K562 (cell line): ENCODE data around the gene FITM1. TPM values are rescaled to one million over a fixed set of nuclear protein-coding genes. Genes with fewer than 3 reads are reported as not detected.

Experiments
- AFF4 ChIP-seq: sonication (generic); formaldehyde crosslinking; IDR thresholded peaks from 2 replicates; pipeline ENCODE4 v1.8.0; 2023; ENCODE audit warnings: mild to moderate bottlenecking, missing genetic modification reagents
- ATF7 ChIP-seq: fragments of 450-650 bp; IDR thresholded peaks from 2 replicates; pipeline ENCODE4 v1.7.1; 2014; ENCODE audit warnings: mild to moderate bottlenecking, moderate library complexity
- COPS2 ChIP-seq: fragments of 450-650 bp; conservative IDR thresholded peaks from 2 replicates; pipeline ENCODE4 v1.6.1; 2016; ENCODE audit warnings: mild to moderate bottlenecking, moderate library complexity
- CREM ChIP-seq: IDR thresholded peaks from 2 replicates; pipeline ENCODE4 v1.6.1; 2014; ENCODE audit warnings: antibody characterized with exemption, low read depth
- EGR1 ChIP-seq: fragments of 450-650 bp; conservative IDR thresholded peaks from 2 replicates; pipeline ENCODE4 v1.6.1; 2017; ENCODE audit warnings: mild to moderate bottlenecking
- ERF ChIP-seq: fragments of 450-650 bp; formaldehyde crosslinking; IDR thresholded peaks from 2 replicates; pipeline ENCODE4 v1.4.0; 2020; ENCODE audit warnings: mild to moderate bottlenecking, mixed read lengths
- FOS ChIP-seq: IDR thresholded peaks from 3 replicates; pipeline ENCODE4 v1.6.1; 2011; ENCODE audit not compliant: insufficient read length; ENCODE audit errors: extremely low read depth
- GABPB2 ChIP-seq: fragments of 250-450 bp; sonication (Bioruptor Pico); conservative IDR thresholded peaks from 2 replicates; pipeline ENCODE4 v1.5.1; 2021; ENCODE audit warnings: mild to moderate bottlenecking
- RAD51 ChIP-seq: fragments of 450-650 bp; IDR thresholded peaks from 2 replicates; pipeline ENCODE4 v1.7.1; 2016; ENCODE audit warnings: low read depth, mild to moderate bottlenecking, borderline replicate concordance
- SMAD4 ChIP-seq: fragments of 250-450 bp; sonication (Bioruptor Pico); conservative IDR thresholded peaks from 2 replicates; pipeline ENCODE4 v1.8.0; 2021; ENCODE audit warnings: inconsistent platforms, mild to moderate bottlenecking, moderate library complexity
- SP1 ChIP-seq: sonication (generic); formaldehyde crosslinking; IDR thresholded peaks from 2 replicates; pipeline ENCODE4 v1.8.1; 2022; ENCODE audit warnings: mild to moderate bottlenecking, missing genetic modification reagents
- SRF ChIP-seq, 2 experiments: fragments of 250-450, 450-650 bp in 1 of 2; sonication (Bioruptor Pico) in 1 of 2; sonication (generic) in 1 of 2; formaldehyde crosslinking; IDR thresholded peaks; 2 replicates each; pipeline versions ENCODE4 v1.5.0 to v1.5.1; 2020 to 2022; ENCODE audit warnings: mild to moderate bottlenecking in 1 of 2, missing genetic modification reagents in 1 of 2
- TCF15 ChIP-seq: fragments of 250-450 bp; sonication (Bioruptor Pico); IDR thresholded peaks from 2 replicates; pipeline ENCODE4 v1.8.0; 2022; ENCODE audit warnings: moderate library complexity, mild to moderate bottlenecking, inconsistent platforms
- ZFX ChIP-seq: sonication (generic); formaldehyde crosslinking; IDR thresholded peaks from 2 replicates; pipeline ENCODE4 v1.8.0; 2022; ENCODE audit warnings: mild to moderate bottlenecking, missing genetic modification reagents, moderate library complexity
- ZNF639 ChIP-seq, 2 experiments: fragments of 200-800 bp in 1 of 2; sonication (Bioruptor generic) in 1 of 2; sonication (generic) in 1 of 2; formaldehyde crosslinking in 1 of 2; IDR thresholded peaks in 1 of 2; conservative IDR thresholded peaks in 1 of 2; 2 replicates each; pipeline versions ENCODE4 v1.5.0 to v1.6.1; 2016 to 2020; ENCODE audit warnings: missing compliant biosample characterization in 1 of 2, missing genetic modification characterization in 1 of 2, missing genetic modification reagents in 1 of 2
- ZNF764 ChIP-seq: fragments of 250-450 bp; sonication (Bioruptor Pico); IDR thresholded peaks from 2 replicates; pipeline ENCODE4 v1.4.0; 2020; ENCODE audit warnings: low read depth, mild to moderate bottlenecking, moderate library complexity
- polyA plus RNA-seq, 8 experiments: library from polyadenylated mRNA; depleted of rRNA in 4 of 8; stranded (reverse) in 5 of 8; unstranded in 3 of 8; fragments of >200 nt; fragmentation: Nextera tagmentation in 2 of 8; fragmentation: Illumina TruSeq in 1 of 8; extraction: Ambion mirVana in 2 of 8; extraction: Trizol in 1 of 8; gene quantifications; 2 replicates each; pipeline versions ENCODE4 v1.2.1 to v1.2.3, GENCODE V29; 2011 to 2014; ENCODE audit warnings: inconsistent platforms in 1 of 8, missing spikeins in 1 of 8
- total RNA-seq, 7 experiments: library from RNA; depleted of rRNA in 6 of 7; stranded (reverse); fragments of >200 nt in 6 of 7; fragmentation: Illumina TruSeq in 2 of 7; extraction: Trizol in 2 of 7; gene quantifications; 2 replicates each; pipeline versions ENCODE4 v1.2.1 to v1.2.3, GENCODE V29; 2011 to 2021; ENCODE audit warnings: low replicate concordance in 1 of 7

FITM1 gene
- total and polyA plus RNA-seq, 9 of the 15 experiments (the other 6 are each of a cell fraction or from before 2014, with no cell fraction given) = 0.09 to 0.20 TPM; not detected in 7

- TF ChIP-seq TCF15 = no peak
- peak; percentile 96 for TF ChIP-seq FOS
- peak; percentile 98 for TF ChIP-seq EGR1
- TF ChIP-seq ERF (CRISPR knock-in tag) = no peak
- TF ChIP-seq ZNF764 (CRISPR knock-in tag) = no peak
- TF ChIP-seq ZFX (CRISPR knock-in tag) = peak; percentile 82
- TF ChIP-seq SP1 = peak; percentile 99
- TF ChIP-seq COPS2 = no peak
- 0 out of 2 replicates have a peak, but pooled peaks have one; percentile 25 for TF ChIP-seq AFF4
- no peak for TF ChIP-seq GABPB2 (CRISPR knock-in tag)
- peak; percentile 79 for TF ChIP-seq ATF7
- TF ChIP-seq ZNF639 (CRISPR knock-in tag; conservative IDR thresholded peaks at IDR 0.05 in 1 of 2, IDR thresholded peaks at IDR 0.05 in 1 of 2) = 0 out of 4 replicates have a peak, but pooled peaks of 1 of the 2 experiments have one; percentile 9
- peak; percentile 91 for TF ChIP-seq RAD51
- peak; percentile 93 for TF ChIP-seq CREM
- TF ChIP-seq SMAD4 (CRISPR knock-in tag) = no peak; the same call in 1 of the 2 replicates
- TF ChIP-seq SRF (CRISPR knock-in tag; IDR thresholded peaks at IDR 0.05) = peak in 1 of 2 experiments; percentile 41; a peak in 1 of 4 replicates
Observed at GRCh38 chr14:24114532-24115421, 15.7 kb upstream of the FITM1 start, which contains the start of the genes DCAF11 and NRL (continued).
